PC-3 (cell line): Measurements from ENCODE around the gene SHROOM2. TPM values are rescaled to one million over a fixed set of nuclear protein-coding genes. Genes with fewer than 3 reads are reported as not detected.

Source experiments
- ATAC-seq: fragments of 200-7000 bp; cut with Tn5 transposase; 2 replicates; pipeline ENCODE4 v1.9.1; 2020; ENCODE audit warnings: mild to moderate bottlenecking, moderate library complexity
- BruUV-seq: library from RNA; stranded (reverse); fragments of 400-500 nt; replicated peaks from 2 replicates; lab custom pipeline; 2021; lab: Mats Ljungman, UMichigan
- CTCF ChIA-PET: fragments of 300-600 bp; sonication (Branson Sonifier 250); formaldehyde crosslinking; loops from one replicate; lab custom pipeline; 2022; ENCODE audit warnings: antibody characterized with exemption; lab: Charles Lee
- POLR2A ChIA-PET: fragments of 300-600 bp; sonication (Branson Sonifier 250); formaldehyde crosslinking; loops from one replicate; lab custom pipeline; 2022; ENCODE audit warnings: antibody characterized with exemption; ENCODE audit not compliant: unreplicated experiment; lab: Charles Lee
- DNase-seq: peaks from one replicate; pipeline ENCODE4 v3.0.0-alpha.2; 2015
- H2AFZ ChIP-seq: fragments of 300-600 bp; sonication (generic); 2 replicates; pipeline ENCODE4 v1.6.0; 2016; ENCODE audit warnings: antibody characterized with exemption, low read length
- H3F3A ChIP-seq: fragments of 300-600 bp; sonication (generic); one replicate; pipeline ENCODE4 v1.6.0; 2017; ENCODE audit warnings: antibody characterized with exemption, low read length, control low read depth, mild to moderate bottlenecking; ENCODE audit not compliant: unreplicated experiment
- H3K27ac ChIP-seq: fragments of 300-600 bp; sonication (generic); 2 replicates; pipeline ENCODE4 v1.5.1; 2016; ENCODE audit warnings: mild to moderate bottlenecking, low read length
- H3K27me3 ChIP-seq: fragments of 300-600 bp; sonication (generic); 2 replicates; pipeline ENCODE4 v1.6.1; 2016; ENCODE audit warnings: low read length, mixed read lengths
- H3K36me3 ChIP-seq: fragments of 300-600 bp; sonication (generic); 2 replicates; pipeline ENCODE4 v1.6.1; 2016; ENCODE audit warnings: low read depth, mixed run types, low read length, mixed read lengths
- H3K4me1 ChIP-seq: fragments of 300-600 bp; sonication (generic); 2 replicates; pipeline ENCODE4 v1.5.1; 2016; ENCODE audit warnings: low read length; ENCODE audit not compliant: insufficient read depth
- H3K4me2 ChIP-seq: fragments of 300-600 bp; sonication (generic); 2 replicates; pipeline ENCODE4 v1.6.0; 2016; ENCODE audit warnings: low read length
- H3K4me3 ChIP-seq: fragments of 300-600 bp; sonication (generic); 2 replicates; pipeline ENCODE4 v1.5.1; 2016; ENCODE audit warnings: mild to moderate bottlenecking, low read length, mixed read lengths
- H3K79me2 ChIP-seq: fragments of 300-600 bp; sonication (generic); 2 replicates; pipeline ENCODE4 v1.6.1; 2017; ENCODE audit warnings: low read length, mixed read lengths
- H3K9ac ChIP-seq: fragments of 300-600 bp; sonication (generic); 2 replicates; pipeline ENCODE4 v1.6.0; 2016; ENCODE audit warnings: mild to moderate bottlenecking, low read length
- H3K9me2 ChIP-seq: fragments of 300-600 bp; sonication (generic); replicated peaks from 2 replicates; pipeline ENCODE4 v1.6.1; 2016; ENCODE audit warnings: mixed run types, low read length, mixed read lengths
- H3K9me3 ChIP-seq: fragments of 300-600 bp; sonication (generic); 2 replicates; pipeline ENCODE4 v1.6.1; 2016; ENCODE audit warnings: low read length, mixed read lengths
- H4K20me1 ChIP-seq: fragments of 300-600 bp; sonication (generic); 2 replicates; pipeline ENCODE4 v1.6.1; 2016; ENCODE audit warnings: low read length, mixed read lengths
- EZH2 ChIP-seq: fragments of 300-600 bp; sonication (generic); IDR thresholded peaks from one replicate; pipeline ENCODE4 v1.6.1; 2017; ENCODE audit warnings: antibody characterized with exemption, mild to moderate bottlenecking, low read length; ENCODE audit not compliant: unreplicated experiment
- EZH2phosphoT487 ChIP-seq: fragments of 300-600 bp; sonication (generic); IDR thresholded peaks from 2 replicates; pipeline ENCODE4 v1.6.1; 2018; ENCODE audit warnings: mild to moderate bottlenecking, antibody characterized with exemption, low read length, borderline replicate concordance
- intact Hi-C: fragments of 100-400 bp; cut with micrococcal nuclease; formaldehyde crosslinking; loops from 2 replicates; pipeline ENCODE4 v1.9.0; 2023
- total RNA-seq: library from RNA; depleted of rRNA; stranded (reverse); fragments of >200 nt; gene quantifications from 2 replicates; pipeline ENCODE4 v1.2.3, GENCODE V29; 2014
- TF ChIP-seq, protein P1 (sequence below): fragments of 300-600 bp; sonication (generic); conservative IDR thresholded peaks from 2 replicates; pipeline ENCODE4 v1.5.1; 2017; ENCODE audit warnings: antibody characterized with exemption, low read depth, mild to moderate bottlenecking, low read length

The SHROOM2 gene
- total RNA-seq, 1 experiment from 2014 or later, result 6.5 TPM

DNA sequence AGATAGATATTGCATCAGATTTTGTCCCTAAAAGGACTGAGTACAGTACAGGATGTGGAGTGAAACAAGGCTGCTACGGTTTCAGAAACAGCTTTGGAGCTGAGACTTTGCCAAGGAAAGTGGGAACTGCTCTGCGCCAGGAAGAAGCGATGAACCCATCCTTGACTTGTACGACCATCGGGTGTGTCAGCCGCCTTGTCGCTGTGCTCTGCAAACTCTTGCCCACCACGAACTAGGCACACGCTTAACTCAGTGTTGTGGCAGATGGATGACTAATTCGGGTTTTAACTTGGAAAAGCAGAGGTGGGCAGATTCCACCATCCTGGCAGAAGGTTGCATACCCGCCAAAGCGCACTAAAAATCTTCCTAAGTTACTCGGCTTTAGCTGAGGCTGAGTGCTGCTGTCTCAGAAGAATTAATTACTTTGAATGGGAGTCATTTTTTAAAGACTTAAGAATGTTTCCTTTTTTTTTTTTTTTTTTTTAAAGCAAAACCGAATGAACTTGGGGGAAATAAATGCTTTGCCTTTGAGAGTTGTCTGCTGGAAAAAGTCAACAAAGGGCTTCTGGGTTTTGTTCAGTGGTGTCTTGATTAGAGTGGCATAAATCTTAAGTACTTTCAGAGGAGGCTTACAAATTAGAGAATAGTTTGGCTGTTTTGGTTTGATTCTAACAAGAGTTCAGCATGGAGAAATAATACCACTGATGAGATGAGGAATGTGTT, 69.5 kb downstream of the SHROOM2 start:
- no peak overlapping the region for H2AFZ ChIP-seq
- no peaks in the 10 kb centered on the region for H3K9me3 ChIP-seq
- no peaks in the 10 kb centered on the region for H3K9me2 ChIP-seq
- H3K27me3 ChIP-seq, result no peaks in the 10 kb centered on the region
- ChIA-PET CTCF (no interaction called here), POLR2A (interaction anchor here (0.6 kb wide), 1 partner anchor 18 kb away, joined by 3 read pairs; no protein-coding TSS in a partner anchor)
- H3K27ac ChIP-seq, result no peak overlapping the region
- DNase-seq (no peak), ATAC-seq (no peak)
- TF ChIP-seq EZH2 (no peak), EZH2phosphoT487 (no peak)
- TF ChIP-seq, protein P1, sequence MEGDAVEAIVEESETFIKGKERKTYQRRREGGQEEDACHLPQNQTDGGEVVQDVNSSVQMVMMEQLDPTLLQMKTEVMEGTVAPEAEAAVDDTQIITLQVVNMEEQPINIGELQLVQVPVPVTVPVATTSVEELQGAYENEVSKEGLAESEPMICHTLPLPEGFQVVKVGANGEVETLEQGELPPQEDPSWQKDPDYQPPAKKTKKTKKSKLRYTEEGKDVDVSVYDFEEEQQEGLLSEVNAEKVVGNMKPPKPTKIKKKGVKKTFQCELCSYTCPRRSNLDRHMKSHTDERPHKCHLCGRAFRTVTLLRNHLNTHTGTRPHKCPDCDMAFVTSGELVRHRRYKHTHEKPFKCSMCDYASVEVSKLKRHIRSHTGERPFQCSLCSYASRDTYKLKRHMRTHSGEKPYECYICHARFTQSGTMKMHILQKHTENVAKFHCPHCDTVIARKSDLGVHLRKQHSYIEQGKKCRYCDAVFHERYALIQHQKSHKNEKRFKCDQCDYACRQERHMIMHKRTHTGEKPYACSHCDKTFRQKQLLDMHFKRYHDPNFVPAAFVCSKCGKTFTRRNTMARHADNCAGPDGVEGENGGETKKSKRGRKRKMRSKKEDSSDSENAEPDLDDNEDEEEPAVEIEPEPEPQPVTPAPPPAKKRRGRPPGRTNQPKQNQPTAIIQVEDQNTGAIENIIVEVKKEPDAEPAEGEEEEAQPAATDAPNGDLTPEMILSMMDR, result no peak
- no peak overlapping the region for H3K4me2 ChIP-seq
- H3F3A ChIP-seq, result no peaks in the 10 kb centered on the region
- H3K4me3 ChIP-seq, result no peak overlapping the region
- no peaks in the 10 kb centered on the region for H3K79me2 ChIP-seq
- H4K20me1 ChIP-seq, result no peaks in the 10 kb centered on the region
- H3K9ac ChIP-seq, result no peak overlapping the region
- intact Hi-C loops, result no loop called here
- no TSS peak for BruUV-seq
- peaks cover 3% of the 10 kb centered on the region; the same call in 1 of the 2 replicates for H3K4me1 ChIP-seq
- no peaks in the 10 kb centered on the region for H3K36me3 ChIP-seq

DNA sequence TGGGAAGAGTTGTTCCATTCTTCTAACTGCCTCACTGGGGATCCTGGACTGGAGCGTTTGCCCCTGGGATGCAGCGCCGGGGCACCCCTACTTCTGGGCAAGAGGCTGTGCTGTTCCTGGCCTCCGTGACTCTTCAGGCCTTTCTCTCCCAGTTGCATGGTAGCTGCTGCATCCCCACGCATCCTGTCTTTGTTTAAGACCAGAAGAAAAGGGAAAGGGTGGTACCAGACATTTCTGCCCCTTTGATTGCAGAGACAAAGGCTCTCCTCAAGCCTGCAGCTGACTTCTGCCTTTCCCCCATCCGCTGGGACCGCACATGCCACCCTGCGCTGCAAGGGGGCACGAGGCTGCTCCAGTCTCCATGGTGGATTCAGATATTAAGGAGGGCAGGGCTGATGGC, 70.4 kb downstream of the SHROOM2 start:
- Histone ChIP-seq H3K4me1 (peaks cover 3% of the 10 kb centered on the region; the same call in 1 of the 2 replicates), H3K79me2 (no peaks in the 10 kb centered on the region), H3K27ac (no peak overlapping the region), H3F3A (no peaks in the 10 kb centered on the region), H3K9ac (no peak overlapping the region), H3K9me3 (no peaks in the 10 kb centered on the region), H3K4me3 (no peak overlapping the region), H3K9me2 (no peaks in the 10 kb centered on the region), H2AFZ (no peak overlapping the region), H3K27me3 (no peaks in the 10 kb centered on the region), H4K20me1 (no peaks in the 10 kb centered on the region), H3K36me3 (no peaks in the 10 kb centered on the region), H3K4me2 (no peak overlapping the region)
- no TSS peak for BruUV-seq
- ChIA-PET POLR2A (no interaction called here), CTCF (no interaction called here)
- intact Hi-C loops, result no loop called here
- TF ChIP-seq EZH2, result no peak
- TF ChIP-seq, protein P1, result no peak
- TF ChIP-seq EZH2phosphoT487, result no peak
- no peak for DNase-seq
- ATAC-seq, result no peak
